MCF 10A (cell line): ENCODE data around the gene FLNC. TPM values are rescaled to one million over a fixed set of nuclear protein-coding genes. Genes with fewer than 3 reads are reported as not detected.

ENCODE experiments used
- BruUV-seq: library from RNA; stranded (reverse); fragments of 400-500 nt; replicated peaks from 2 replicates; lab custom pipeline; 2021; lab: Mats Ljungman, UMichigan
- CTCF ChIA-PET: fragments of 300-600 bp; sonication (Branson Sonifier 250); formaldehyde crosslinking; extraction: SDS; loops from one replicate; lab custom pipeline; 2021; ENCODE audit warnings: antibody characterized with exemption, inconsistent platforms; lab: Yijun Ruan, JAX
- POLR2A ChIA-PET: fragments of 300-600, 350-650 bp; sonication (Branson Sonifier 250); formaldehyde crosslinking; extraction: SDS; loops from one replicate; lab custom pipeline; 2020; ENCODE audit warnings: antibody characterized with exemption, inconsistent platforms; lab: Yijun Ruan, JAX
- DNase-seq: peaks from one replicate; pipeline ENCODE4 v3.0.0-alpha.2; 2018; ENCODE audit not compliant: unreplicated experiment
- H3K27ac Mint-ChIP-seq: one replicate; pipeline ENCODE4 v1.8.0; 2022; ENCODE audit warnings: mild to moderate bottlenecking, low read depth, mixed read lengths; ENCODE audit not compliant: unreplicated experiment
- H3K27me3 Mint-ChIP-seq: one replicate; pipeline ENCODE4 v1.8.0; 2022; ENCODE audit warnings: mixed read lengths; ENCODE audit not compliant: insufficient read depth, unreplicated experiment
- H3K36me3 Mint-ChIP-seq: one replicate; pipeline ENCODE4 v1.8.0; 2022; ENCODE audit warnings: mild to moderate bottlenecking, moderate library complexity, mixed read lengths; ENCODE audit not compliant: insufficient read depth, unreplicated experiment
- H3K4me1 Mint-ChIP-seq: one replicate; pipeline ENCODE4 v1.8.0; 2022; ENCODE audit warnings: mixed read lengths; ENCODE audit not compliant: insufficient read depth, unreplicated experiment
- H3K4me3 Mint-ChIP-seq: one replicate; pipeline ENCODE4 v1.8.0; 2022; ENCODE audit warnings: mild to moderate bottlenecking, moderate library complexity, mixed read lengths; ENCODE audit not compliant: unreplicated experiment
- H3K9me3 Mint-ChIP-seq: one replicate; pipeline ENCODE4 v1.8.0; 2022; ENCODE audit warnings: mixed read lengths; ENCODE audit not compliant: unreplicated experiment
- CTCF ChIP-seq: fragments of 200-600 bp; IDR thresholded peaks from one replicate; pipeline ENCODE4 v1.8.0; 2022; ENCODE audit warnings: antibody characterized with exemption, mild to moderate bottlenecking; ENCODE audit not compliant: unreplicated experiment
- intact Hi-C: fragments of 100-400 bp; cut with micrococcal nuclease; formaldehyde crosslinking; loops from 2 replicates; pipeline ENCODE4 v1.14.1; 2022
- total RNA-seq: library from RNA; stranded (reverse); gene quantifications from 2 replicates; pipeline ENCODE4 v1.2.3, GENCODE V29; 2022

The FLNC gene
- total RNA-seq, 1 experiment from 2014 or later: 0.28 TPM

- Mint-ChIP-seq H3K4me1 (no peaks in the 10 kb centered on the region), H3K36me3 (no peaks in the 10 kb centered on the region), H3K9me3 (no peaks in the 10 kb centered on the region), H3K27me3 (no peaks in the 10 kb centered on the region), H3K4me3 (no peak overlapping the region), H3K27ac (no peak overlapping the region)
- ChIA-PET CTCF (interaction anchor here (1.3 kb wide), 1 partner anchor 23 kb away, joined by 3 read pairs; the partner anchor contains the start of gene ATP6V1F), POLR2A (no interaction called here)
- no peak for TF ChIP-seq CTCF
- intact Hi-C loops: no loop called here
- no TSS peak for BruUV-seq
- no peak for DNase-seq
Observed at GRCh38 chr7:128838981-128839731, 8.9 kb downstream of the FLNC start.

DNA sequence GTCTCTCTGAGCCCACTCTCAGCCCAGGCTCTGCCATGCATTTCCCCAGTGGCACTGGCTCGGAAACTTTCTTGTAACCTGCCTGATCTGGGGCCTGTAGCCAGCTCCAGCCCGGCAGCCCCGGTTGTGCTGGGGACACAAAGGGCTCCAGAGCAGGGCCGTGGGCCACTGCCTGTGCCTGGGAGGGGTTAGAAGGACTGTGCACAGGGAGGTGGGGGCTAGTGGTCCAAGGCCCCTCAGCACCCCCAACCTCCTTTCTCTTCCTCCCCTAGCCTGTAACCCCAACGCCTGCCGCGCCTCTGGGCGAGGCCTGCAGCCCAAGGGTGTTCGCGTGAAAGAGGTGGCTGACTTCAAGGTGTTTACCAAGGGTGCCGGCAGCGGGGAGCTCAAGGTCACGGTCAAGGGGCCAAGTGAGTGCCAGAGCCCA is 9.6 kb downstream of the FLNC start:
- H3K27ac Mint-ChIP-seq: no peak overlapping the region

DNA sequence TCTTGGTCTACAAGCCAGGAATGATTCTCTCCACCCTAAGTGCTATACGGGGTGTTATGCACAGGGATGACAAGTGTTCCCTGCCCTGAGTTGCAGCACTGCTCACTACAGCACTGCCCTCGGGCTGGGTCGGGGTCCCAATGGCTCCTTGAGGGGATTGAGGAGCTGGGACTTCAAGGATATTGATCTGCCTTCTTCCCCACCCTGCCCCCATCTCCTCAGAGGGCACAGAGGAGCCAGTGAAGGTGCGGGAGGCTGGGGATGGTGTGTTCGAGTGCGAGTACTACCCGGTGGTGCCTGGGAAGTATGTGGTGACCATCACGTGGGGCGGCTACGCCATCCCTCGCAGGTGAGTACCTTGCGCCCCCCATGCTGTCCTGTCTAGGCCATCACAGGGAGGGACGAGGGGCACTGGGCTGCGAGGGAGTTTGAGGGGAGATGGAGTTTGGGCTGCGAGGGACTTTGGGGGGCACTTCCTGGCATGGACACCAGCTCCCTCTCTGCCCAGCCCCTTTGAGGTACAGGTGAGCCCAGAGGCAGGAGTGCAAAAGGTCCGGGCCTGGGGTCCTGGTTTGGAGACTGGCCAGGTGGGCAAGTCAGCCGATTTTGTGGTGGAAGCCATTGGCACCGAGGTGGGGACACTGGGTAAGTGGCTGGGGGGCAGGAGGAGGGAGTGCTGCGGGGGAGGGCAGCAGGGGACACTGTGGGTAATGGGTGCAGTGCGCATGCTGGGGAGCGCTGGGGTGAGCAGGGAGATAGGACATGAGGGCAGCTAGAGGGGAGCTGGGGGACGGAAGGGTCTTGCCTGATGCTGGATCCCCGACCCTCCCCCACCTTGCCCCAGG is 10.3 kb downstream of the FLNC start:
- no peak for DNase-seq
- no peaks in the 10 kb centered on the region for H3K27me3 Mint-ChIP-seq
- CTCF ChIA-PET: interaction anchor here (0.5 to 1.3 kb wide), 3 partner anchors 22 to 388 kb away, joined by 3 to 4 read pairs (median 4); partner anchors contain the start of gene ATP6V1F
- intact Hi-C loops: no loop called here
- H3K36me3 Mint-ChIP-seq: no peaks in the 10 kb centered on the region
- H3K9me3 Mint-ChIP-seq: no peaks in the 10 kb centered on the region
- TF ChIP-seq CTCF: no peak
- H3K4me3 Mint-ChIP-seq: no peak overlapping the region
- H3K27ac Mint-ChIP-seq: no peak overlapping the region
- BruUV-seq: no TSS peak
- POLR2A ChIA-PET: no interaction called here
- H3K4me1 Mint-ChIP-seq: no peaks in the 10 kb centered on the region

More for the DNA sequence above, 9.6 kb downstream of the FLNC start:
- no peak overlapping the region for H3K4me3 Mint-ChIP-seq
- H3K36me3 Mint-ChIP-seq: no peaks in the 10 kb centered on the region
- no peak for DNase-seq
- ChIA-PET CTCF (interaction anchor here (0.5 to 1.3 kb wide), 2 partner anchors 23 to 387 kb away, joined by 3 to 4 read pairs; partner anchors contain the start of gene ATP6V1F), POLR2A (no interaction called here)
- no peak for TF ChIP-seq CTCF
- intact Hi-C loops: no loop called here
- H3K4me1 Mint-ChIP-seq: no peaks in the 10 kb centered on the region
- no TSS peak for BruUV-seq
- no peaks in the 10 kb centered on the region for H3K27me3 Mint-ChIP-seq
- H3K9me3 Mint-ChIP-seq: no peaks in the 10 kb centered on the region

GRCh38 chr7:128841171-128841690 is 11.0 kb downstream of the FLNC start:
- BruUV-seq: no TSS peak
- Mint-ChIP-seq H3K27ac (no peak overlapping the region), H3K36me3 (no peaks in the 10 kb centered on the region), H3K9me3 (no peaks in the 10 kb centered on the region), H3K27me3 (no peaks in the 10 kb centered on the region), H3K4me1 (no peaks in the 10 kb centered on the region), H3K4me3 (no peak overlapping the region)
- TF ChIP-seq CTCF: no peak
- no peak for DNase-seq
- ChIA-PET CTCF (no interaction called here), POLR2A (no interaction called here)
- intact Hi-C loops: no loop called here
